ENCODE results near the gene SOHLH2.

Gene SOHLH2

GRCh38 chr13:36193151-36193855, 21.1 kb downstream of the SOHLH2 start:
- in situ Hi-C loops (cut with MboI; ENCODE audit: low pct_unique_long_range_greater_than_20kb, low sequenced_read_pairs), result no loop called here
- DNase-seq, result no peak

GRCh38 chr13:36192166-36192565, 22.2 kb downstream of the SOHLH2 start:
- in situ Hi-C loops (cut with MboI; ENCODE audit: low pct_unique_long_range_greater_than_20kb, low sequenced_read_pairs), result no loop called here
- DNase-seq, result no peak

DNA sequence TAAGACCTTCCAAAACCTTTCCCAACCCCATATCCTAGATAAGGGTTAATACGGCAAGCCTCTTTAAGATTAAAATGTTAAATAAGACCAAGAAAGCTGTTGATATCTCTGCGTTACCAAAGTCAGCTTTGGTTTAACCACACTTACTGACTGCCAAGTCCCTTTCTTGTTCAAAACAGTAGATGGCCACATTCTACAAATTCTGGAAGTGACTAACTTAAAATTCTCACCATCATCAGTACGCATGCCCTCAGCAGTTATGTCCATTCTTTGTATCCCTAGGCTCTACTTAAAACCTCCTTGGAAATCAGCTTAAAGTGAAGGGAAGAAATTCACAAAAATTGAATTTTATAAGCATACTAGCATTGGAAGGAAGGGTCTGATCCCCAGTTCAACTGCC, 23.6 kb downstream of the SOHLH2 start:
- in situ Hi-C loops (cut with MboI; ENCODE audit: low pct_unique_long_range_greater_than_20kb, low sequenced_read_pairs), result no loop called here

DNA sequence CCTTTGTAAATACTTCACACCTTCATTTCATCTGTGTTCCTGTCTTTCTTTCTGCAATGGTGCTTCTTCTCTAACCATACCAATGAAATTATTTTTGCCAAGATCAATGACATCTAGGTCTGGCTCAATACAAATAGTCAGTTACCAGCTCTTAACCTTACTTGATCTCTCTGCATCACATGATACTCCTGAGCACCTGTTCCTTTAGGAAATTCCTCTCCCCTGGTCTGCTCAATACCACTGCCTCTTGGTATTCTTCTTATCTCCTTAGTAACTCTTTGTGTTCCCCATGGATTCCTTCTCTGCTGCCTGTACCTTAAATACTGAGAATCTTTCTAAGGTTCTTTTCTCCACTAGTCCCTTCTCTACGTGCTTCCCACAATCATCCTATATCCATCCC, 25.9 kb downstream of the SOHLH2 start:
- DNase-seq, result no peak
- in situ Hi-C loops (cut with MboI; ENCODE audit: low pct_unique_long_range_greater_than_20kb, low sequenced_read_pairs), result no loop called here

More for the DNA sequence above, 23.6 kb downstream of the SOHLH2 start:
- no peak for DNase-seq

DNA sequence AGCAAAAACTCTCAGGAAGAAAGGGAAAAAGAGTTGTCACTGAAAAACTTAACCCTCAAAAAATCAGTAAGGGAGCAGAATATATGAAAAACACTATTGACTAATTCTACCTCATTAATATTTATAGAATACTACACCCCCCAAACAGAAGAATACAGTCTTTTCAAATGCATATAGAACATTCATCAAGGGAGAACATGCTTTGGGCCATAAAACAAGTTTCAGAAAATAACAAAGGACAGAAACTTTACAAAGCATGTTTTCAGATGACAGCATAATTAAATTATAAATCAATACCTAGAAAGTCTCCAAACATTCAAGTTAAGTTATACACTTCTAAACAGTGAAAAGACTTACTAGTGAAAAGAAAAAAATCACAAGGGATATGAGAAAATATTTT, 30.5 kb downstream of the SOHLH2 start:
- DNase-seq, result no peak
- in situ Hi-C loops (cut with MboI; ENCODE audit: low pct_unique_long_range_greater_than_20kb, low sequenced_read_pairs), result no loop called here

- no peak for DNase-seq
- in situ Hi-C loops (cut with MboI; ENCODE audit: low pct_unique_long_range_greater_than_20kb, low sequenced_read_pairs), result no loop called here
These were observed 38.7 kb downstream of the SOHLH2 start for GRCh38 chr13:36175621-36176020.

DNA sequence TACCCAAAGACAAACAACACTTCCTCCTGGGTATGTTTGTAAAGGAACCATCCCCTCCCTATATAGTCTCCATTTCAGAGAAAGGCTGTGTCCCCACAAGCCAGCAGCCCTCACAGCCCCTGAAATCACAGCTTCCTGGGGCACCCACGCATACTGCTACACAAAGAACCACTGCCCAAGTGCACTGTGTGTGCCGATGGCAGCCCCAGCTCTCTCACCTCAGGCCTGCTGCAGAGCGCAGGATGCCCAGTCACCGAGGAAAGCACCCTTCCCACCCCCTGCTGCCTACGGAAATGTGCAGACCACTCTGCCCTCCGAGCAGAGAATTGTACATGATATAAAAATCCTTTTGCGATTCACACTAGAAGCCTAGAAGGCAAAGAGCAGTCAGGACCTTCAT, 39.4 kb downstream of the SOHLH2 start:
- in situ Hi-C loops (cut with MboI; ENCODE audit: low pct_unique_long_range_greater_than_20kb, low sequenced_read_pairs), result no loop called here
- DNase-seq, result no peak

GRCh38 chr13:36173571-36174322, 40.6 kb downstream of the SOHLH2 start:
- DNase-seq, result no peak
- in situ Hi-C loops (cut with MboI; ENCODE audit: low pct_unique_long_range_greater_than_20kb, low sequenced_read_pairs), result no loop called here

DNA sequence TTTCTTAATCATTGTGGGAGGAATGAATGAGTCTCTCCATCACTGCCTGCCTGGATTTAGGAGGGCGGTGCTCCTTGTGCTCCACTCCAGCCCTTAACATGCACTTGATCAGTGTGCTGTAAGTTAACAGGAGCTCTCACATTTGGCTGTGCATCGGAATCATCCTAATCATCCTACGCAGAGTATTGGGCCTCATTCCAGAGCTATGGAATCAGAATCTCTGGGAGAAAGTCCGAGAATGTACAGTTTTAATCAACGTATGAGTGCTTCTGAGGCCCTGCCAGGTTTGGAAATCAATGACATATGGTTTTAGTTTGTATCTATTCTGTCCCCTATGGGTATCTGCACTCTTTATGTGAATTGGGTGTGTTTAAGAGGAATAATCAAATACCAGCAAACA, 48.3 kb downstream of the SOHLH2 start:
- in situ Hi-C loops (cut with MboI; ENCODE audit: low pct_unique_long_range_greater_than_20kb, low sequenced_read_pairs), result no loop called here

GRCh38 chr13:36163809-36164308, 50.5 kb downstream of the SOHLH2 start:
- DNase-seq, result no peak

More for the DNA sequence above, 48.3 kb downstream of the SOHLH2 start:
- DNase-seq, result no peak

DNA sequence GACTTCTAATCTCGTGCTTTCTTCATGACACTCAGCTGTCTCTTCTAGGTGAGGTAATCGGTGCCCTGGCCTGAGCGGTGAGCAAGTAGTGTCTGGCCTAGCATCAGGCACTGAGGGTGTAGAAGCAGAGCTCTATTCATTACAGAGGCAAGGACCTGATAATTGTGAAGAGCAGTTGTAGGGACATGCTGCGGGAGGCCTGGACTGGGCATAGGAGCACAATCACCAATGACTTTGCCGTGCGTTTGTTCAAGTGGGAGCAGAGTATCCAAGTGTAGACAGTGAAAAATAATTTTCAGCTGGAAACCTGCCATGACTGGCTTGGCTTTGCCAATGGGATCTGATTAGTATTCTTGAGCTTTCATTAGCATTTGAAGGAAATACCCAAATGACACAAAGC, 51.1 kb downstream of the SOHLH2 start:
- in situ Hi-C loops (cut with MboI; ENCODE audit: low pct_unique_long_range_greater_than_20kb, low sequenced_read_pairs), result no loop called here
- no peak for DNase-seq

More at GRCh38 chr13:36163809-36164308, 50.5 kb downstream of the SOHLH2 start:
- in situ Hi-C loops (cut with MboI; ENCODE audit: low pct_unique_long_range_greater_than_20kb, low sequenced_read_pairs), result no loop called here

GRCh38 chr13:36160297-36160696, 54.1 kb downstream of the SOHLH2 start:
- DNase-seq, result no peak
- in situ Hi-C loops (cut with MboI; ENCODE audit: low pct_unique_long_range_greater_than_20kb, low sequenced_read_pairs), result no loop called here

DNA sequence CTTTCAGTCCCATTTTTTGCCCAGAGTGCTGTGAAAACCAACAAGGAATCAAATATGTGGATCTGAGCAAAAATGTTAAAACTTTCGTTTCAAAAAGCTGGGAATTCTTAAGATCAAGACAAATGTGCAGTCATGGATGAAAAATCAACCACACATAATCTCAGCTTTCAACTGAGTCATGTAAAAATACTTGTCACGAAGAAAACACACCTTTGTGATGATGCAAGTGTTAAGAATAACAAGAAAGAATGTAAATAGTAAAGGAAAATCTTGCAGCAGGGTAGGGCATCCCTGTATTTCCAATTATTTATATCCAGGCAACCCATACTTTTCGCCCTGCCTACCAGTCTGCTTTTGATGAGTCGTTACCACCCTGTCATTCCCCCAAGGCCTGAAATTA, 55.7 kb downstream of the SOHLH2 start:
- DNase-seq, result no peak
- in situ Hi-C loops (cut with MboI; ENCODE audit: low pct_unique_long_range_greater_than_20kb, low sequenced_read_pairs), result no loop called here

GRCh38 chr13:36157480-36157879, 56.9 kb downstream of the SOHLH2 start:
- in situ Hi-C loops (cut with MboI; ENCODE audit: low pct_unique_long_range_greater_than_20kb, low sequenced_read_pairs), result no loop called here

GRCh38 chr13:36154567-36155291, 59.6 kb downstream of the SOHLH2 start:
- DNase-seq, result no peak
- in situ Hi-C loops (cut with MboI; ENCODE audit: low pct_unique_long_range_greater_than_20kb, low sequenced_read_pairs), result no loop called here

More at GRCh38 chr13:36157480-36157879, 56.9 kb downstream of the SOHLH2 start:
- no peak for DNase-seq

- no peak for DNase-seq
- in situ Hi-C loops (cut with MboI; ENCODE audit: low pct_unique_long_range_greater_than_20kb, low sequenced_read_pairs), result no loop called here
These were observed 62.8 kb downstream of the SOHLH2 start for GRCh38 chr13:36151591-36151990.

- in situ Hi-C loops (cut with MboI; ENCODE audit: low pct_unique_long_range_greater_than_20kb, low sequenced_read_pairs), result no loop called here
- DNase-seq, result no peak
These were observed 65.9 kb downstream of the SOHLH2 start for GRCh38 chr13:36148446-36148845.

- no peak for DNase-seq
- in situ Hi-C loops (cut with MboI; ENCODE audit: low pct_unique_long_range_greater_than_20kb, low sequenced_read_pairs), result no loop called here
These were observed 67.0 kb downstream of the SOHLH2 start for GRCh38 chr13:36147330-36147729.

DNA sequence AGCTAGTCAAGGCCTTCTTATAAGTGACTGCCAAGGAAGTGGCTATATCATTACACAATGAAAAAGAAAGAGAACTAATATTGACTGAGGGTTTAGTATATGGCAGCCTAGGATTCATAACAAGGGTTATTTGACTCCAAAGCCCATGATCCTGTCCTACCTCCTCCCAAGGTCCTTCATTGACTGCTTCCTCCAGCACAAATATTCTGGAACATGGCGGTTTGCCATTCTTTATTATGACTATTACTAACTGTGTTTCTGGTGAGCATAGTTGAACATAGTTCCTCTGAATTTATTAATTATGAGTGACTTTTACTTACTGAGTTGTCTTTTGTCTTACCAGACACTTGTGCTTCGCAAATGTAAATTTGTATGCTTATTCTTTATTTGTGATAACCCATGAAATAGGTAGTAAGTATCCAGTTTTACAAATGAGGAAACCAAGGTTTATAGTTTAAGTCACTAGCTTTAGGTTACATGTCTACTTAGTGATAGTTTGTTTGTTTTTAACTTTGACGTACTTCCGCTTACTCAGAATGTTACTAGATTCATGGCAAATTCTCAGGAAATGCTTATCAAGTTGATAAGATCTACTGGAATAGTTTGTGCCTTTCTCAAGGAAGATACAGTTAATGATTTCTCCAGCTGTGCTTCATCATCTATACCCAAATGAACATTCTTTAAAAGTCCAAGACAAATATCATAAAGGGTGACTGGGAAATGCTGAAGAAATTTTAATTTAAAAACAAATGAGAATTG, 67.7 kb downstream of the SOHLH2 start:
- in situ Hi-C loops (cut with MboI; ENCODE audit: low pct_unique_long_range_greater_than_20kb, low sequenced_read_pairs), result no loop called here
- no peak for DNase-seq

Data from KBM-7 (cell line).